ENCODE results near the gene NBEAL2.
"Not testable (repeated sequence)": the region's sequence is repeated elsewhere in the genome, so short reads cannot be mapped to it uniquely, and the experiment has no call there.

NBEAL2 gene

GRCh38 chr3:47022641-47023071, 43.2 kb downstream of the NBEAL2 start:
- peak; percentile 40; the same call in 2 of the 3 replicates for ATAC-seq
- no peak for TF ChIP-seq TSHZ2 (CRISPR knock-in tag; IDR thresholded peaks at IDR 0.05)
- no peak for TF ChIP-seq CREB5 (CRISPR knock-in tag; IDR thresholded peaks at IDR 0.05; ENCODE audit: low read depth)
- no peak for TF ChIP-seq ZFP30 (CRISPR knock-in tag; IDR thresholded peaks at IDR 0.05)
- no peak for TF ChIP-seq SNAI2 (CRISPR knock-in tag; IDR thresholded peaks at IDR 0.05)
- no peak for TF ChIP-seq ZFP3 (CRISPR knock-in tag; IDR thresholded peaks at IDR 0.05)
- TF ChIP-seq ESRRG (CRISPR knock-in tag; IDR thresholded peaks at IDR 0.05): no peak
- TF ChIP-seq ZNF8 (CRISPR knock-in tag; IDR thresholded peaks at IDR 0.05): no peak
- TF ChIP-seq POU6F1 (CRISPR knock-in tag; IDR thresholded peaks at IDR 0.05; ENCODE audit: borderline replicate concordance, low read depth): no peak
- TF ChIP-seq CSDC2 (CRISPR knock-in tag; IDR thresholded peaks at IDR 0.05): no peak
- TF ChIP-seq PATZ1 (CRISPR knock-in tag; IDR thresholded peaks at IDR 0.05; ENCODE audit: borderline replicate concordance): no peak
- TF ChIP-seq GLIS3 (CRISPR knock-in tag; IDR thresholded peaks at IDR 0.05): no peak
- TF ChIP-seq ZNF565 (CRISPR knock-in tag; conservative IDR thresholded peaks at IDR 0.05; ENCODE audit: low read depth): no peak
- no peak for TF ChIP-seq ISL1 (CRISPR knock-in tag; IDR thresholded peaks at IDR 0.05)

GRCh38 chr3:47024932-47025331, 45.5 kb downstream of the NBEAL2 start:
- ATAC-seq: peak; percentile 80
- TF ChIP-seq TOX (CRISPR knock-in tag; IDR thresholded peaks at IDR 0.05; ENCODE audit: borderline replicate concordance) (no peak), ZNF70 (CRISPR knock-in tag; IDR thresholded peaks at IDR 0.05) (no peak), ZNF8 (CRISPR knock-in tag; IDR thresholded peaks at IDR 0.05) (no peak)

- not testable (repeated sequence) for ATAC-seq
These were observed 47.0 kb downstream of the NBEAL2 start for GRCh38 chr3:47026432-47026831.

GRCh38 chr3:47028146-47028545, 48.7 kb downstream of the NBEAL2 start:
- ATAC-seq: no peak
- TF ChIP-seq GLIS3 (CRISPR knock-in tag; IDR thresholded peaks at IDR 0.05) (no peak), ZNF565 (CRISPR knock-in tag; conservative IDR thresholded peaks at IDR 0.05; ENCODE audit: low read depth) (no peak), CREB5 (CRISPR knock-in tag; IDR thresholded peaks at IDR 0.05; ENCODE audit: low read depth) (no peak), PATZ1 (CRISPR knock-in tag; IDR thresholded peaks at IDR 0.05; ENCODE audit: borderline replicate concordance) (no peak), RARB (CRISPR knock-in tag; IDR thresholded peaks at IDR 0.05) (no peak), ISL1 (CRISPR knock-in tag; IDR thresholded peaks at IDR 0.05) (no peak), TOX (CRISPR knock-in tag; IDR thresholded peaks at IDR 0.05; ENCODE audit: borderline replicate concordance) (no peak), BACH2 (CRISPR knock-in tag; IDR thresholded peaks at IDR 0.05; ENCODE audit: borderline replicate concordance) (no peak), OSR1 (CRISPR knock-in tag; IDR thresholded peaks at IDR 0.05) (no peak), ARNTL (CRISPR knock-in tag; IDR thresholded peaks at IDR 0.05; ENCODE audit: borderline replicate concordance, low read depth) (no peak), ZFP3 (CRISPR knock-in tag; IDR thresholded peaks at IDR 0.05) (no peak), POU6F1 (CRISPR knock-in tag; IDR thresholded peaks at IDR 0.05; ENCODE audit: borderline replicate concordance, low read depth) (no peak), PPARA (CRISPR knock-in tag; IDR thresholded peaks at IDR 0.05; ENCODE audit: borderline replicate concordance) (no peak), TSHZ2 (CRISPR knock-in tag; IDR thresholded peaks at IDR 0.05) (no peak)
